H1 (cell line): Measurements from ENCODE around the gene DPF3. TPM values are rescaled to one million over a fixed set of nuclear protein-coding genes. Genes with fewer than 3 reads are reported as not detected.

Experiments
- CTCF ChIA-PET: fragments of 300-600 bp; sonication (Branson Sonifier 250); formaldehyde crosslinking; loops from one replicate; lab custom pipeline; 2021; ENCODE audit not compliant: partially characterized antibody; lab: Charles Lee
- POLR2A ChIA-PET: fragments of 300-600 bp; sonication (Branson Sonifier 250); formaldehyde crosslinking; loops from one replicate; lab custom pipeline; 2021; ENCODE audit warnings: inconsistent platforms; ENCODE audit not compliant: partially characterized antibody; lab: Charles Lee
- DNase-seq, 2 experiments: peaks; one replicate each; pipeline versions ENCODE4 v3.0.0 to v3.0.0-alpha.2; 2010 to 2022; ENCODE audit warnings: low spot score in 2 of 2, low read depth in 1 of 2, mixed read lengths in 1 of 2
- FAIRE-seq: peaks from 2 replicates; lab custom pipeline; 2011; peaks lifted over from hg19 to GRCh38; lab: Jason Lieb, UNC
- H2AFZ ChIP-seq: 2 replicates; pipeline ENCODE4 v1.8.1; 2012; ENCODE audit warnings: low read length, inconsistent platforms
- H2AK5ac ChIP-seq: 2 replicates; pipeline ENCODE4 v1.6.1; 2013; ENCODE audit warnings: low read depth, low read length
- H2BK120ac ChIP-seq: replicated peaks from 2 replicates; pipeline ENCODE3; 2013; ENCODE audit warnings: low read depth, low read length, inconsistent platforms
- H2BK12ac ChIP-seq: 2 replicates; pipeline ENCODE4 v1.6.1; 2013; ENCODE audit warnings: low read depth, low read length
- H2BK15ac ChIP-seq: 2 replicates; pipeline ENCODE4 v1.6.1; 2013; ENCODE audit warnings: low read length
- H2BK20ac ChIP-seq: 2 replicates; pipeline ENCODE4 v1.6.1; 2013; ENCODE audit warnings: low read length
- H2BK5ac ChIP-seq: 2 replicates; pipeline ENCODE4 v1.6.1; 2013; ENCODE audit warnings: low read depth, low read length
- H3K14ac ChIP-seq: 2 replicates; pipeline ENCODE4 v1.6.1; 2013; ENCODE audit warnings: inconsistent platforms; ENCODE audit not compliant: insufficient read length
- H3K18ac ChIP-seq: 2 replicates; pipeline ENCODE4 v1.6.1; 2013; ENCODE audit warnings: low read length; ENCODE audit errors: extremely low read depth
- H3K23ac ChIP-seq: 2 replicates; pipeline ENCODE4 v1.6.1; 2013; ENCODE audit warnings: inconsistent platforms; ENCODE audit not compliant: insufficient read length
- H3K23me2 ChIP-seq: 2 replicates; pipeline ENCODE4 v1.6.1; 2013; ENCODE audit warnings: low read depth, low read length
- H3K27ac ChIP-seq: 2 replicates; pipeline ENCODE4 v1.6.1; 2011; ENCODE audit warnings: low read depth, low read length, inconsistent platforms
- H3K27me3 ChIP-seq, 4 experiments: replicated peaks in 1 of 4; 1 replicate in 1 of 4; 2 replicates in 3 of 4; pipeline versions ENCODE4 v1.6.1 to v1.8.1; 2011 to 2013; ENCODE audit warnings: low read length in 3 of 4, mild to moderate bottlenecking in 3 of 4, inconsistent platforms in 2 of 4, mixed read lengths in 2 of 4, moderate library complexity in 1 of 4; ENCODE audit not compliant: control insufficient read depth in 3 of 4, insufficient read depth in 3 of 4; ENCODE audit errors: extremely low read depth in 1 of 4
- H3K36me3 ChIP-seq, 4 experiments: 2 replicates each; pipeline versions ENCODE4 v1.6.1 to v1.8.1; 2011 to 2013; ENCODE audit warnings: mild to moderate bottlenecking in 4 of 4, low read length in 3 of 4, moderate library complexity in 2 of 4, control low read depth in 1 of 4, inconsistent platforms in 1 of 4; ENCODE audit not compliant: insufficient read depth in 4 of 4, control insufficient read depth in 2 of 4
- H3K4ac ChIP-seq: replicated peaks from 2 replicates; pipeline ENCODE3; 2013; ENCODE audit warnings: low read length, low read depth, mixed read lengths, inconsistent platforms; ENCODE audit not compliant: insufficient read length
- H3K4me1 ChIP-seq, 4 experiments: replicated peaks in 1 of 4; 1 replicate in 1 of 4; 2 replicates in 3 of 4; pipeline versions ENCODE4 v1.6.1 to v1.8.1; 2011 to 2013; ENCODE audit warnings: low read length in 3 of 4, inconsistent platforms in 2 of 4, mixed read lengths in 1 of 4; ENCODE audit not compliant: insufficient read depth in 4 of 4, control insufficient read depth in 3 of 4
- H3K4me2 ChIP-seq, 2 experiments: 2 replicates each; pipeline versions ENCODE4 v1.6.1 to v1.8.1; 2011 to 2013; ENCODE audit warnings: low read depth in 2 of 2, low read length in 2 of 2, control low read depth in 1 of 2, inconsistent platforms in 1 of 2, mild to moderate bottlenecking in 1 of 2; ENCODE audit not compliant: insufficient read depth in 1 of 2
- H3K4me3 ChIP-seq, 4 experiments: fragments of 200-600, 300-600 bp in 1 of 4; sonication (generic), shearing (Covaris generic), sonication (Bioruptor Twin) in 1 of 4; 2 replicates each; pipeline versions ENCODE4 v1.5.1 to v1.8.1; 2011 to 2016; ENCODE audit warnings: low read length in 4 of 4, low read depth in 3 of 4, control low read depth in 2 of 4, inconsistent platforms in 2 of 4, mild to moderate bottlenecking in 2 of 4, mixed read lengths in 1 of 4, moderate library complexity in 1 of 4; ENCODE audit not compliant: insufficient read depth in 2 of 4; ENCODE audit errors: extremely low read depth in 1 of 4
- H3K56ac ChIP-seq: replicated peaks from 2 replicates; pipeline ENCODE3; 2013; ENCODE audit warnings: low read depth, mild to moderate bottlenecking, mixed read lengths, low read length, inconsistent platforms; ENCODE audit not compliant: insufficient read length
- H3K79me1 ChIP-seq: 2 replicates; pipeline ENCODE4 v1.6.1; 2013; ENCODE audit warnings: low read depth, low read length, control low read depth
- H3K79me2 ChIP-seq, 2 experiments: 2 replicates each; pipeline versions ENCODE4 v1.6.1 to v1.8.1; 2012 to 2013; ENCODE audit warnings: low read length in 2 of 2, mild to moderate bottlenecking in 2 of 2, inconsistent platforms in 1 of 2; ENCODE audit not compliant: insufficient read depth in 2 of 2, control insufficient read depth in 1 of 2
- H3K9ac ChIP-seq, 4 experiments: replicated peaks in 1 of 4; 1 replicate in 1 of 4; 2 replicates in 3 of 4; pipeline versions ENCODE4 v1.6.1 to v1.8.1; 2011 to 2013; ENCODE audit warnings: low read depth in 3 of 4, low read length in 3 of 4, control low read depth in 2 of 4, mild to moderate bottlenecking in 2 of 4, moderate library complexity in 2 of 4, inconsistent platforms in 1 of 4; ENCODE audit errors: extremely low read depth in 1 of 4
- H3K9me3 ChIP-seq, 2 experiments: 2 replicates each; pipeline versions ENCODE4 v1.6.1 to v1.8.1; 2012 to 2013; ENCODE audit warnings: mild to moderate bottlenecking in 2 of 2, moderate library complexity in 2 of 2, control low read depth in 1 of 2, inconsistent platforms in 1 of 2, low read depth in 1 of 2, low read length in 1 of 2, mixed read lengths in 1 of 2; ENCODE audit not compliant: insufficient read depth in 2 of 2
- H4K20me1 ChIP-seq, 2 experiments: replicated peaks in 1 of 2; 2 replicates each; pipeline versions ENCODE3 to v1.8.1; 2011 to 2013; ENCODE audit warnings: inconsistent platforms in 2 of 2, low read length in 2 of 2, mild to moderate bottlenecking in 1 of 2; ENCODE audit not compliant: insufficient read depth in 2 of 2, control insufficient read depth in 1 of 2
- H4K5ac ChIP-seq: 2 replicates; pipeline ENCODE4 v1.6.1; 2013; ENCODE audit warnings: low read length, low read depth, mixed read lengths, inconsistent platforms; ENCODE audit not compliant: insufficient read length
- H4K8ac ChIP-seq: 2 replicates; pipeline ENCODE4 v1.8.0; 2013; ENCODE audit warnings: mild to moderate bottlenecking, moderate library complexity, low read length, inconsistent platforms; ENCODE audit not compliant: insufficient read depth; ENCODE audit errors: extremely low read depth
- H4K91ac ChIP-seq: replicated peaks from 2 replicates; pipeline ENCODE3; 2013; ENCODE audit warnings: low read length, mixed read lengths, inconsistent platforms; ENCODE audit not compliant: insufficient read length
- CREB1 ChIP-seq: IDR thresholded peaks from 2 replicates; pipeline ENCODE4 v1.6.1; 2012; ENCODE audit warnings: inconsistent platforms
- EGR1 ChIP-seq: IDR thresholded peaks from 2 replicates; pipeline ENCODE4 v1.6.1; 2011; ENCODE audit warnings: low read depth, low read length, borderline replicate concordance
- JUN ChIP-seq: IDR thresholded peaks from 2 replicates; pipeline ENCODE4 v1.6.1; 2011; ENCODE audit warnings: low read depth, mild to moderate bottlenecking, improper control_type of control experiment, low read length
- JUND ChIP-seq: IDR thresholded peaks from 2 replicates; pipeline ENCODE4 v1.6.1; 2011; ENCODE audit warnings: mild to moderate bottlenecking, improper control_type of control experiment, low read length
- NANOG ChIP-seq: IDR thresholded peaks from 2 replicates; pipeline ENCODE4 v1.6.1; 2011; ENCODE audit warnings: low read length, low read depth, mild to moderate bottlenecking, inconsistent platforms; ENCODE audit not compliant: insufficient read depth, poor library complexity, severe bottlenecking
- NRF1 ChIP-seq: IDR thresholded peaks from 2 replicates; pipeline ENCODE4 v1.6.1; 2011; ENCODE audit warnings: mild to moderate bottlenecking, low read depth, low read length, improper control_type of control experiment
- PHF8 ChIP-seq: fragments of 200-600 bp; sonication (generic); conservative IDR thresholded peaks from 2 replicates; pipeline ENCODE4 v1.7.1; 2012; ENCODE audit warnings: low read depth, mild to moderate bottlenecking, inconsistent platforms, low read length, moderate library complexity
- POU5F1 ChIP-seq: IDR thresholded peaks from 2 replicates; pipeline ENCODE4 v1.6.1; 2011; ENCODE audit warnings: low read depth, mild to moderate bottlenecking, low read length, moderate library complexity
- RBBP5 ChIP-seq: IDR thresholded peaks from 2 replicates; pipeline ENCODE4 v1.7.1; 2012; ENCODE audit warnings: low read depth, mild to moderate bottlenecking, inconsistent platforms, low read length, moderate library complexity, borderline replicate concordance
- RFX5 ChIP-seq: IDR thresholded peaks from 2 replicates; pipeline ENCODE4 v1.6.1; 2011; ENCODE audit warnings: low read depth, low read length, improper control_type of control experiment, borderline replicate concordance
- RXRA ChIP-seq: IDR thresholded peaks from 2 replicates; pipeline ENCODE4 v1.6.1; 2011; ENCODE audit warnings: low read depth, mild to moderate bottlenecking, low read length, moderate library complexity; ENCODE audit not compliant: insufficient read depth
- SAP30 ChIP-seq: fragments of 300-600 bp; sonication (generic); IDR thresholded peaks from 2 replicates; pipeline ENCODE4 v1.7.1; 2012; ENCODE audit warnings: low read length, moderate library complexity, mild to moderate bottlenecking, inconsistent platforms; ENCODE audit not compliant: insufficient read depth, insufficient replicate concordance
- WGBS, 2 experiments: shearing (Covaris generic) in 1 of 2; methylation state at CpG; one replicate each; pipeline versions ENCODE4 v1.1.6 to v1.1.7; 2013 to 2015; ENCODE audit warnings: low lambda C conversion rate in 2 of 2, mixed read lengths in 2 of 2, inconsistent platforms in 1 of 2, low coverage in 1 of 2, missing lambda C conversion rate in 1 of 2; ENCODE audit not compliant: insufficient replicate concordance in 2 of 2, insufficient coverage in 1 of 2, insufficient read length in 1 of 2; ENCODE audit errors: extremely low coverage in 1 of 2, missing lambda C conversion rate in 1 of 2; 5-methylcytosine and 5-hydroxymethylcytosine counted together
- polyA plus RNA-seq, 7 experiments: library from polyadenylated mRNA; depleted of rRNA in 3 of 7; stranded (reverse) in 5 of 7; unstranded in 2 of 7; fragments of >200 nt in 5 of 7; fragments of 200-250 nt in 2 of 7; gene quantifications; 1 replicate in 5 of 7; 2 replicates in 1 of 7; 4 replicates in 1 of 7; pipeline versions ENCODE4 v1.2.1 to v1.2.3, GENCODE V29; 2011 to 2013; ENCODE audit warnings: missing spikeins in 2 of 7, mixed read lengths in 2 of 7
- total RNA-seq: library from RNA; stranded (reverse); fragmentation: NEBNext Ultra II Directional; extraction: Animal tissue kit (Norgen Biotek cat#: 25700); gene quantifications from 2 replicates; pipeline ENCODE4 v1.2.1, GENCODE V29; 2021
- TF ChIP-seq, protein P1 (sequence below): IDR thresholded peaks from 2 replicates; pipeline ENCODE4 v1.6.1; 2012; ENCODE audit warnings: inconsistent platforms

Gene DPF3
- total and polyA plus RNA-seq, 2 of the 8 experiments (the other 6 are each of a cell fraction or from before 2014, with no cell fraction given): 0.19 TPM; not detected in 1

DNA sequence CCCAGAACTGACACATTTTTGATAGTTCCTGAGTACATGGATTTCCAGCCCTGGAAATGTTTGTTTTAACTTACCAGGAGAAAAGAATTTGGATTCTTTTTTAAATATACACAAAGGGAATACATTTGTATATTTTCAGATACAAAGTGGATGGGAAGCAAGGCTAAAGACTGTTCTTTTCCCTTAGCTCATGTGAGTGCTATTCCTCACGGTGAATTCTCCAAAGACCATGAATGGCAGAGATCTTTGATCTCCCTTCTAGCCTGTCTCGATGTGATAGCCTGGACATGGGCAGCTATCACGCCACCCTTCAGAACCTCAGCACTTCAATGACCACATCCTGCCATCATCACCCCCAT is 91.3 kb downstream of the DPF3 start:
- H3K79me2 ChIP-seq: no peaks in the 10 kb centered on the region
- H3K4me1 ChIP-seq: peaks cover 5 to 13% (median 8%) of the 10 kb centered on the region in 4 experiments
- ChIA-PET CTCF (interaction anchor here (0.7 to 1.5 kb wide), 3 partner anchors 9 to 103 kb away, joined by 3 to 5 read pairs (median 4); no protein-coding TSS in a partner anchor), POLR2A (no interaction called here)
- H3K79me1 ChIP-seq: no peaks in the 10 kb centered on the region
- H4K8ac ChIP-seq: no peak overlapping the region
- H3K4me2 ChIP-seq: no peak overlapping the region
- no peak overlapping the region for H3K56ac ChIP-seq
- no peaks in the 10 kb centered on the region for H3K36me3 ChIP-seq
- H4K91ac ChIP-seq: no peak overlapping the region
- peaks cover 0 to 2% of the 10 kb centered on the region in 2 experiments for H4K20me1 ChIP-seq
- H3K23me2 ChIP-seq: no peaks in the 10 kb centered on the region; the same call in 1 of the 2 replicates
- no peak overlapping the region for H3K18ac ChIP-seq
- DNase-seq (no peak), FAIRE-seq (no peak)
- peak overlapping the region; percentile 51; the same call in 1 of the 2 replicates for H2BK12ac ChIP-seq
- WGBS, 2 experiments: 88% methylated on average over 3 of the region's 3 CpGs; no CpG with 5 or more reads in 1 of the 2 experiments
- no peak overlapping the region for H2BK120ac ChIP-seq
- H4K5ac ChIP-seq: no peak overlapping the region
- H3K9ac ChIP-seq: no peak overlapping the region
- H2AK5ac ChIP-seq: peak overlapping the region; percentile 75; the same call in 1 of the 2 replicates
- H2BK5ac ChIP-seq: no peak overlapping the region
- no peak overlapping the region for H3K4me3 ChIP-seq
- H3K9me3 ChIP-seq: peaks cover 0 to 4% of the 10 kb centered on the region in 2 experiments; a peak in 1 of 4 replicates
- no peak overlapping the region for H3K4ac ChIP-seq
- peaks cover 3 to 42% (median 29%) of the 10 kb centered on the region in 4 experiments; a peak in 6 of 7 replicates for H3K27me3 ChIP-seq
- H2AFZ ChIP-seq: no peak overlapping the region
- H3K23ac ChIP-seq: no peak overlapping the region
- no peak overlapping the region for H3K14ac ChIP-seq
- no peak overlapping the region for H2BK20ac ChIP-seq
- no peak overlapping the region for H3K27ac ChIP-seq
- H2BK15ac ChIP-seq: no peak overlapping the region
- TF ChIP-seq PHF8: no peak
- no peak for TF ChIP-seq JUN
- no peak for TF ChIP-seq RFX5
- no peak for TF ChIP-seq POU5F1
- no peak for TF ChIP-seq RBBP5
- TF ChIP-seq, protein P1, sequence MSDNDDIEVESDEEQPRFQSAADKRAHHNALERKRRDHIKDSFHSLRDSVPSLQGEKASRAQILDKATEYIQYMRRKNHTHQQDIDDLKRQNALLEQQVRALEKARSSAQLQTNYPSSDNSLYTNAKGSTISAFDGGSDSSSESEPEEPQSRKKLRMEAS: no peak
- TF ChIP-seq NRF1: no peak
- TF ChIP-seq CREB1: no peak
- no peak for TF ChIP-seq JUND
- no peak for TF ChIP-seq RXRA
- no peak for TF ChIP-seq EGR1
- TF ChIP-seq NANOG: no peak
- TF ChIP-seq SAP30: no peak
